Activated T-cell treated with anti-CD3 and anti-CD28 coated beads, Interleukin-2, amount 50 U/mL, for 1 hour (primary cell): Measurements from ENCODE around the gene STX8.
"Not testable (repeated sequence)": the region's sequence is repeated elsewhere in the genome, so short reads cannot be mapped to it uniquely, and the experiment has no call there.

Source experiments
- DNase-seq: peaks from one replicate; pipeline ENCODE4 v3.0.0-alpha.2; 2020

The STX8 gene

DNA sequence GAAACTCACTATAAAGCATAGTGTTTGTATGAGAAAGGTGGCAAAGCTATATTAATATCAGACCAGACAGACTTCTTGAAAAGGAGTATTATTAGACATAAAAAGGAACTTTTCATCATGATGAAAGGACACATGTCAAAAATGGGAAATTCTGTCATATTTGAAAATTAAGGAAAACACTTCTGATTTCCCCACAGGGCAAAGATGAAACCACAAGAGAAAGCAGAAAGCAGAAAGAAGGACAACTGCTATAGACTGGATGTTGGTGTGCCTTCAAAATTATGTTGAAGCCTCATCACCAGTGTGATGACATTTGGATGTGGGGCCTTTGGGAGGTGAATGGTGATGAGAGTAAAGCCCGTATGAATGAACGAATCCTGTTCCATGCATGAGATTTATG lies 193.0 kb downstream of the STX8 start:
- DNase-seq, result no peak

DNA sequence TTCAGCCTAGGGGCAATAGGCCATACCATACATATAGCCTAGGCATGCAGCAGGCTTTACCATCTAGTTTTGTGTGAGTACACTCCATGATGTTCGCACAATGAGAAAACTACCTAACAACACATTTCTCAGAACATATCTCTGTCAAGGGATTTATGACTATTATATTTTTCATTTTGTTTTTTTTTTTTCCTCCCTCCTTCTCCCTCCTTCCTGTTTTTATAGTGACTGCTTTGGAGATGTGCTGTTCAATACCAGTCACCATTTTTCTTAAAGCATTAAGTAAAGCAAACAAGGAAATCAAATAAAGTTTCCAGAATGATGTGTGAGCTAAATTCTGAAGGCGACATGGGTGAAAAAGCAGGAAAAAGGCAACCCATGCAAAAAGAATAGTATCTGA lies 194.6 kb downstream of the STX8 start:
- DNase-seq, result no peak

DNA sequence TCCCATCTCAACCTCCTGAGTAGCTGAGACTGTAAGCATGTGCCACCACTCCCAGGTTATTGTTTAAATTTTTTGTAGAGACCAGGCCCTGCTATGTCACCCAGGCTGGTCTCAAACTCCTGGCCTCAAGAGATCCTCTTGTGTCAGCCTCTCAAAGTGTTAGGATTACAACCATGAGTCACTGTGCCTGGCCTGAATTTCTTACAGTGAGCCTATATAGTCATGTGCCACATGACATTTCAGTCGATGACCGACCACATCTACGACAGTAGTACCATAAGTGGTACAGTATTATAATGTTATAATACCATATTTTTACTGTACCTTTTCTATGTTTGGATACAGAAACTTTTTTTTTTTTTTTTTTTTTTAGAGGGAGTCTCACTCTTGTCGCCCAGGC lies 195.3 kb downstream of the STX8 start:
- DNase-seq, result no peak

- not testable (repeated sequence) for DNase-seq
Observed at GRCh38 chr17:9376177-9376576, 199.4 kb downstream of the STX8 start.

DNA sequence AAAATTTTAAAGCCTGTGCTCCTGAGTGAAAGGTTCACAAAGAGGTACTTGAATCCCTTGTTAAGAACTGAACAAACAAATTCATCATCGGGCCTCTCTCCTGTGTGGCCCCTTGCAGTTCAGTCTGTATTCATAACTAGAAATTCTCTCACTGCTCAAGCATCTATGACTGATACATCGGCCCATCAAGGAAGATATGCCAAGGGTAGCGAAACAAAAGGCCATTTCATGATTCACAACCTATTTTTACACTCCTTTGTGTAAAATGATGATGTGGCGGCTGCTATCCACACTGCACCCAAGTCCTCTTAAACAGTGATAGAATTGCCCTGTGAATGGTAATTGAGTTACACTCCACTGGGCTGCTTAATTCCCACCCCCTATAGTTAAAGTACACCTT lies 204.6 kb downstream of the STX8 start:
- DNase-seq, result no peak

DNA sequence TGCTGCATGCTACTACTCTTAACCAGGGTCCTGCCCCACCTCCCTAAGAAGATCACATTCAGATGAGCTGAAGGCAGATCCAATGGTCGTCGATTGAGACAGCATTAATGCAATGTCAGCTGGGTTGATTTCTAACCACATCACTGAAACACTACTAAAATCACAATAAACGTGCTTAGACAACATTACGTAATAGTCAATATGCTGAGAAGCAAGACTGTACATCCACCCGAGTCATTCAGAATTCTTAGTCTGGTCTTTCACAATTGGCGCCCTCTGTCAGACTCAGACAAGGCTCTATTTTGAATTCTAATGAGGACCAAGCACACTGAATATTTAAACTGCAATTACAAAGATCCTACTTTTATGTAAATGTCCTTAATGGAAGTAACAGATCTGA lies 205.2 kb downstream of the STX8 start:
- DNase-seq, result no peak

DNA sequence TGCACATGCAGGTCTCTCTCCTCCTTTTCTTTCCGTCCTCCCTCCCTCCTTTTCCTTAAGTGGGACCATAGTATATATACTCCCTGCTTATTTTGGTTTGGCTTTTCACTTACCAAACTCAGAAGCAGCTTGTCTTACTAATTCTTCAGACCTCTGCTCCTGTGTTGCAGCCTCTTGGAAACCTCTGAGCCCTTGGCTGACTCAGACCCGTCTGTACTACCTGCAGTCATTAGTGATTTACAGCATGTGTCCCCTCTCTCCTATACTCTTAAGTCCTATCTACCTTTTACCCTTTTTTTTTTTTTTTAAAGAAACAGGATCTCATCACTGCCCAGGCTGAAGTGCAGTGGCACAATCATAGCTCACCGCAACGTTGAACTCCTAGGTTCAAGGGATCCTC lies 207.0 kb downstream of the STX8 start:
- no peak for DNase-seq

GRCh38 chr17:9367156-9367555 lies 208.5 kb downstream of the STX8 start:
- DNase-seq, result no peak

DNA sequence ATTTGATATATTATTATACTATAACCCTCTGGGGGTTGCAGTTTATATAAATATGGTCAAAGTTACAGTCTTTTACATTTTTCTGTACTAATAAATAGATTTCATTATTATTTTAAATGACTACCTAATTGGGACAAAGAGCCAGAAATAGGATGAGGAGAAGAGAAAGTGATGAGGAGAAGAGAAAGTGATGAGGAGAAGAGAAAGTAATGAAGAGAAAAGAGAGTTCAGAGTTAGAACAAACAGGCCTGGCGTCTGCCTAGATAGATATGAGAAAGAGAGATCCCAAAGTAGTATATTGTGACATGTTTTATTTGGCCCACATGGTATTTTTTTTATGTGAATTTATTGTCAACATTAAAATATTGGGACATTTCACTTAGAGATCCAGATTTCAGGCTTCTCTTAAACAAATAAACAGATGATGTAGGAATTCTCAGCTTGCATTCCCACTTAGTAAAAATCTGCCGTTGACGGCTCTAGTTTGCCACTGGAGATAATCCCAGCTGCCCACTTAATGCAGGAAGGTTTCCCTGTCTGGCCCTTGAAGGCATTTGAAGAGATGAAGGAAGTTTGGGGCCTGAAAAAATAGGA lies 210.7 kb downstream of the STX8 start:
- DNase-seq, result no peak

GRCh38 chr17:9363440-9364350 lies 211.9 kb downstream of the STX8 start:
- no peak for DNase-seq

DNA sequence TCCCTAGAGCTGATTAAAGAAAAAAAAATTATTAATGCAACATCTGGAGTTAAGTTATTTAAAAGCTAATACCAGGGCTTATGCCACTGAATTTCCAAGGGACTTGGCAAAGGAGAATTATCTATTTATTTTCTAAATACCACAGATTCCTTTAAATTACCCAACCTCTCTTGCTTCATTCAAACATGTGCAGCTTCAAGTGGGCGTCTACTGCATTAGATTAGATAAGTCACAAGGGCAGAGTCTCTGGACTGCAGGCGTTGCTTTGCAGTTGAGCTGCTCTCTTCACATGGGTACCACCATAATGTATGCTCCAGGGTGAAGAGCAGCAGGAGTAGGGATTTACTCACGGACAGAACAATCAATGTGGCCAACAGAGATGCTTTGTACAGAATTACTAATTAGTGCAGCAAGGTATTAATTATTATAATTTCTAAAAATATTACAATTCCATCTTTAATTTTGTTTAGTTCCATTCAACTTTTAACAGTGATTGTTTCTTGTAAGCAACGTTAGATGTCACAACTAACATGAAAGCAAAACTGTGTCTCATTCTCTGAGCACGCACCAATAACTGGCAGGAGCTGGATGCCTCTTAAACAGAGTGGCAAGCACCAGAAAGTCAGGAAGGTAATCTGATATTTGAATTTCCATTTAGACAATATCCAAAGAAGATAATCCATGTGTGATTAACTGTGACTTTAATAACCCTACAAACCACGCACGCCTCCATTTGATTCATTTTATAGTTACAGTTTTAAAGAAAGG lies 214.2 kb downstream of the STX8 start:
- no peak for DNase-seq

DNA sequence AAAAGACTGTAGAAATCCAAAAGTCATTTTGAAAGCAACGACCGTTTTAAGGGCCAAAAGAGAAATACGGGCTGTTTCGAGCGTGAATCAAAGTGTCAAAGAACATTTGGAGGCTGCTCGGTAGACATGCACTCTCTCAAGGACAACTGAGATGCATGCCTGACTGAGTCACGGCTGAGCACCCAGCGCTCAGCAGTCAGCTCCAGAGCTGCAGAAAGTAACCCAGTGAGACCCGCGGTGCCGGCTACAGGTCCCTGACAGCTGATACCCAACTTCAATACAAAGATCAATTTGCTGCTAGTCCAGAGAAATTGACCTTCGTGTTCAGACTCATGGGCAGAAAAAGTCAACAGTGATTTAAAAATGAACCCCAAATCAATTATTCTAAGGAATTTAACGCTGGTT lies 214.9 kb downstream of the STX8 start:
- DNase-seq, result no peak

- DNase-seq, result no peak
Observed at GRCh38 chr17:9356488-9356911, 219.1 kb downstream of the STX8 start.

DNA sequence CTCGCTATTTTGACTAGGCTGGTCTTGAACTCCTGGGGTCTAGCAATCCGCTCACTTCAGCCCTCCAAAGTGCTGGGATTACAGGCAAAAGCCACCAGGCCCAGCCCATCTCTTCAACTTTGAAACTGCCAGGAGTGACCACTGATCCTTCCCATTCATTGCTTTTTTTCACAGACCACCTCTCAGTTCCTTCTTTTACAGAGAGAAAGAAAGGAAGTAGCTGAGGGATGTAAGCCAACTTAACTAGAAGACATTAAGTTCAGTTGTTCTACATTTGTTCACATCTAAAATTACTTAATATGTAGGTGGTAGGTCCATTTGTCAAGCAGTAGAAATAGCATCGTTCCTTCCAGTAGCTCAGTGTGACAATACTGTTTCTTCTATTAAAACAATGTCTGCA lies 219.8 kb downstream of the STX8 start:
- no peak for DNase-seq

DNA sequence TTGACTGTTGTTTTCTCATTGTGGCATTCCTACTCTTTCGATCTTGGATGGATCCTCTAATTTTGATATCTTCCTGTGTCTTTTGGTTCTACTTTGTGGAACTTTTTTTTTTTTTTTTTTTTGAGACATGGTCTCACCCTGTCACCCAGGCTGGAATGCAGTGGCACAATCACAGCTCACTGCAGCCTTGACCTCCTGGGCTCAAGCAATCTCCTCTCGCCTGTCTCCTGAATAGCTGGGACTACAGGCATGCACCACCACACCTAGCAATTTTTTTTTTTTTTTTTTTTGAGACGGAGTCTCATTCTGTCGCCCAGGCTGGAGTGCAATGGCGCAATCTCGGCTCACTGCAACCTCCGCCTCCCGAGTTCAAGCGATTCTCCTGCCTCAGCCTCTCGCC lies 220.4 kb downstream of the STX8 start:
- not testable (repeated sequence) for DNase-seq

GRCh38 chr17:9350080-9350479 lies 225.5 kb downstream of the STX8 start:
- no peak for DNase-seq

GRCh38 chr17:9346296-9346926 lies 229.2 kb downstream of the STX8 start:
- no peak for DNase-seq

DNA sequence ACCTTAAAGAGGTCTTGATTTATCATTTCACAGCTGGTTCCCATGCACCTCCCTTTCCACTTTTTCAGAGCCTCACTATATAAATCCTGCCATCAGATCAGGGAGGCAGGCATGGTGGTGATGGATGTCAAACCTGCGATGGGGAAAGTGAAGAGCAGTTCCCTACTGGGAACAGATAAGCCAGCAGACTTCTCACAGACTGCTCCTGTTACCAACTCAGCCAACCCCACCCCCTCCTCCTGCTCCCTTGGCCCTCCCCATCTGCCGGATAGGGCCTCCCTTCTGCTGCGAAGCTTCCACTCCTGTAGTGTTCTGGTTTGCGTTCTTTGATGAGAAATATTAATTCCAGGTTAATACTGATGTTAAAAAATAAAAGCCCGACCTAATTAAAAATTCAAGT lies 232.1 kb downstream of the STX8 start:
- no peak for DNase-seq

DNA sequence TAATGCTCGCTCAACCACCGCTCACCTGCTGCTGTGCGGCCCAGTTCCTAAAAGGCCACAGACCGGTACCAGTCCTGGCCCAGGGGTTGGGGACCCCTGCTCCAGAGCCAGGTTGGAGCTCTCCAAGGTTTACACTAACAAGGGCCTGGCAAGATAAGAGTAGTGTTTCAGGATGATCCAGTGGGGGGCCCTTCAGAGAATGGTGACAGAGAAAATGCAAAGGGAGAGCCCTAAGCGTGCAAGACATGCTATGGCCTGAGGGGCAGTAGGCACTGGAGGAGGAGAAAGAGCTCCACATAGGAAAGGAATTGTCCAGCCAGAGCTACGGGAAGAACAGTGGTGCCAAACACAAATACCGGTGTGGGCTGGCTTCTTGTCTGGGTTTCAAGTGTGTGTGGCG lies 233.4 kb downstream of the STX8 start:
- no peak for DNase-seq

DNA sequence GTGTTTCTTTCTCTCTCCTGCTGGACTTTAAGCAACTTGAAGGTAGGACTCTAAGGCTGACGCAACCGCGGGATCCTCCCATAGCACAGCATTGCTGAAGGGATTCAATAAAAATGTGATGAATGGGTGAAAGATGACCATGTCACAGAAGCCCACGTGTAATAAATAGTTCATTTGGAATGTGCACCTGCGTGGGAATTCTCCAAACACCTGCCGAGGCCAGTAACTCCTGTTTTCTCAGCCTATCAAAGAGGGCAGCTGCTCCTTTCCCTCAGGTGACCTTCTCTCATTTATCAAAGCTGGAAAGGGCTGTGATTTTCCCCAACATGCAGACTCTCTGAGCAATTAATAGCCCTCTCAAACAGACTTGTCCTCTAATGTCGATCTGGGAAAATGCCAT lies 235.7 kb downstream of the STX8 start:
- DNase-seq, result no peak

DNA sequence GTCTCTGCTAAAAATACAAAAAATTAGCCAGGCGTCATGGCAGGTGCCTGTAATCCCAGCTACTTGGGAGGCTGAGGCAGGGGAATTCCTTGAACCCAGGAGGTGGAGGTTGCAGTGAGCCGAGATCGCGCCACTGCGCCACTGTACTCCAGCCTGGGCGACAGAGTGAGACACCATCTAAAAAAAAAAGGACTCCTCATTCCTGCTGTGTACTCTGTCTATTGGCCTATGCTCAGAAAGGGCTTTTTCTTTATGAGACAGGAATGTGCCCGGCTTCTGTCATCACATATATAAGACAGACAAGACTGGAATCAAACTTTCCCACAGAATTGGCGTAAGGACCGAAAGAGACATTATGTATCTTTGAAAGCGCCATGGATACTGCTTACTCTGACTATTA lies 236.1 kb downstream of the STX8 start:
- not testable (repeated sequence) for DNase-seq

DNA sequence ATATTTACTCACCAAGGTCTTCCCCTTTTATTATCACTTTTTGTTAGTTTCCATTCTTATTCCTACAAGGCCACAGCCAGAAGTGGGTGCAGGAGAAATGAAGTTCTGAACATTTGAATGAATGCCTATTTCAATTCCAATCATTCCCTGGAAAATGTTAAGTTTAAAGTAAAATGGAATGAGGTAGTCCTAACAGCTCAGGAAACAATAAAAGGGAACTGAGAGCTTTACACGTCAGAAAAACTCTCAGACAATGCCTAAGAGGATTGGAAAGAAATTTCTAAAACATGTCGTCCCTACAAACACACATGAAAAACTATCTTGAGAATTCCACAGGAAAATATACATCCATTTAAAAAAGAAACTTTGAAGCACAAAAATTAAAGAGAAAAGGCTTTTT lies 238.8 kb downstream of the STX8 start:
- no peak for DNase-seq
